Panc1 (cell line): ENCODE results near the gene NR6A1.

Experiments used
- CTCF ChIP-seq: fragments of 450-650 bp; IDR thresholded peaks from 2 replicates; pipeline ENCODE4 v1.5.1; 2017; ENCODE audit warnings: mild to moderate bottlenecking
- POLR2AphosphoS5 ChIP-seq: IDR thresholded peaks from 2 replicates; pipeline ENCODE4 v1.6.1; 2012; ENCODE audit warnings: mild to moderate bottlenecking, low read depth, low read length, moderate library complexity
- REST ChIP-seq, 2 experiments: IDR thresholded peaks; 2 replicates each; pipeline ENCODE4 v1.6.1; 2011 to 2012; ENCODE audit warnings: low read depth in 2 of 2, control low read depth in 1 of 2, low read length in 1 of 2, mild to moderate bottlenecking in 1 of 2, moderate library complexity in 1 of 2; ENCODE audit not compliant: insufficient read depth in 1 of 2
- SIN3A ChIP-seq: IDR thresholded peaks from 2 replicates; pipeline ENCODE4 v1.6.1; 2012; ENCODE audit warnings: low read depth, mild to moderate bottlenecking, low read length, moderate library complexity, borderline replicate concordance; ENCODE audit not compliant: insufficient read depth
- TCF7L2 ChIP-seq: IDR thresholded peaks from 2 replicates; pipeline ENCODE4 v1.6.1; 2011; ENCODE audit warnings: mild to moderate bottlenecking, low read depth, low read length, inconsistent platforms

GRCh38 chr9:124818431-124819281 lies 47.5 kb upstream of the NR6A1 start:
- TF ChIP-seq TCF7L2 (no peak), CTCF (no peak), POLR2AphosphoS5 (no peak), REST (IDR thresholded peaks at IDR 0.05; ENCODE audit: insufficient read depth in 1 of 2, low read depth in 2 of 2, low read length in 1 of 2) (no peak), SIN3A (no peak)
